ENCODE measurements around the gene CTPS1.

- TF ChIP-seq EZH2 (IDR thresholded peaks at IDR 0.05; ENCODE audit: insufficient read depth, low read length) (no peak), CTCF (IDR thresholded peaks at IDR 0.05; ENCODE audit: insufficient read depth, low read depth, low read length) (peak; percentile 59)
Observed at GRCh38 chr1:41003640-41004220, 24.2 kb downstream of the CTPS1 start.
